ENCODE data around the gene SH3TC1.

SH3TC1 gene

GRCh38 chr4:8270418-8270771 lies 71.3 kb downstream of the SH3TC1 start:
- no peak overlapping the region for H3K4me3 ChIP-seq (ENCODE audit: severe bottlenecking)
- ATAC-seq (ENCODE audit: low read depth) (no peak), DNase-seq (ENCODE audit: low spot score) (no peak)
- peaks cover 24% of the 10 kb centered on the region for H3K27me3 ChIP-seq (ENCODE audit: insufficient read depth, poor library complexity, severe bottlenecking)
- no peak overlapping the region for H3K27ac ChIP-seq (ENCODE audit: poor library complexity, severe bottlenecking)
- H3K4me1 ChIP-seq (ENCODE audit: insufficient read depth, poor library complexity, severe bottlenecking) = no peaks in the 10 kb centered on the region
- no peaks in the 10 kb centered on the region for H3K36me3 ChIP-seq (ENCODE audit: low read depth)
- TF ChIP-seq CTCF (IDR thresholded peaks at IDR 0.05; ENCODE audit: poor library complexity, severe bottlenecking) = no peak
- H3K9me3 ChIP-seq (ENCODE audit: severe bottlenecking) = no peaks in the 10 kb centered on the region

GRCh38 chr4:8270912-8271815 lies 72.1 kb downstream of the SH3TC1 start:
- Histone ChIP-seq H3K27me3 (ENCODE audit: insufficient read depth, poor library complexity, severe bottlenecking) (peaks cover 24% of the 10 kb centered on the region), H3K4me1 (ENCODE audit: insufficient read depth, poor library complexity, severe bottlenecking) (no peaks in the 10 kb centered on the region), H3K4me3 (ENCODE audit: severe bottlenecking) (no peak overlapping the region), H3K9me3 (ENCODE audit: severe bottlenecking) (no peaks in the 10 kb centered on the region), H3K27ac (ENCODE audit: poor library complexity, severe bottlenecking) (no peak overlapping the region), H3K36me3 (ENCODE audit: low read depth) (no peaks in the 10 kb centered on the region)
- DNase-seq (ENCODE audit: low spot score) (no peak), ATAC-seq (ENCODE audit: low read depth) (no peak)
- TF ChIP-seq CTCF (IDR thresholded peaks at IDR 0.05; ENCODE audit: poor library complexity, severe bottlenecking) = no peak

- H3K4me1 ChIP-seq (ENCODE audit: insufficient read depth, poor library complexity, severe bottlenecking) = no peaks in the 10 kb centered on the region
- H3K27ac ChIP-seq (ENCODE audit: poor library complexity, severe bottlenecking) = no peak overlapping the region
- no peak for TF ChIP-seq CTCF (IDR thresholded peaks at IDR 0.05; ENCODE audit: poor library complexity, severe bottlenecking)
- peaks cover 24% of the 10 kb centered on the region for H3K27me3 ChIP-seq (ENCODE audit: insufficient read depth, poor library complexity, severe bottlenecking)
- ATAC-seq (ENCODE audit: low read depth) = no peak
- DNase-seq (ENCODE audit: low spot score) = no peak
- no peaks in the 10 kb centered on the region for H3K9me3 ChIP-seq (ENCODE audit: severe bottlenecking)
- H3K36me3 ChIP-seq (ENCODE audit: low read depth) = no peaks in the 10 kb centered on the region
- H3K4me3 ChIP-seq (ENCODE audit: severe bottlenecking) = no peak overlapping the region
Measured at GRCh38 chr4:8271821-8272220, 72.7 kb downstream of the SH3TC1 start.

- DNase-seq (ENCODE audit: low spot score) (no peak), ATAC-seq (ENCODE audit: low read depth) (no peak)
- no peak for TF ChIP-seq CTCF (IDR thresholded peaks at IDR 0.05; ENCODE audit: poor library complexity, severe bottlenecking)
- Histone ChIP-seq H3K4me3 (ENCODE audit: severe bottlenecking) (no peak overlapping the region), H3K27ac (ENCODE audit: poor library complexity, severe bottlenecking) (no peak overlapping the region), H3K27me3 (ENCODE audit: insufficient read depth, poor library complexity, severe bottlenecking) (peaks cover 24% of the 10 kb centered on the region), H3K9me3 (ENCODE audit: severe bottlenecking) (no peaks in the 10 kb centered on the region), H3K36me3 (ENCODE audit: low read depth) (no peaks in the 10 kb centered on the region), H3K4me1 (ENCODE audit: insufficient read depth, poor library complexity, severe bottlenecking) (no peaks in the 10 kb centered on the region)
Measured at GRCh38 chr4:8272472-8273428, 73.7 kb downstream of the SH3TC1 start.

All from RWPE2 (cell line).